Measurements from ENCODE around the gene LY6G6F.

The LY6G6F gene

DNA sequence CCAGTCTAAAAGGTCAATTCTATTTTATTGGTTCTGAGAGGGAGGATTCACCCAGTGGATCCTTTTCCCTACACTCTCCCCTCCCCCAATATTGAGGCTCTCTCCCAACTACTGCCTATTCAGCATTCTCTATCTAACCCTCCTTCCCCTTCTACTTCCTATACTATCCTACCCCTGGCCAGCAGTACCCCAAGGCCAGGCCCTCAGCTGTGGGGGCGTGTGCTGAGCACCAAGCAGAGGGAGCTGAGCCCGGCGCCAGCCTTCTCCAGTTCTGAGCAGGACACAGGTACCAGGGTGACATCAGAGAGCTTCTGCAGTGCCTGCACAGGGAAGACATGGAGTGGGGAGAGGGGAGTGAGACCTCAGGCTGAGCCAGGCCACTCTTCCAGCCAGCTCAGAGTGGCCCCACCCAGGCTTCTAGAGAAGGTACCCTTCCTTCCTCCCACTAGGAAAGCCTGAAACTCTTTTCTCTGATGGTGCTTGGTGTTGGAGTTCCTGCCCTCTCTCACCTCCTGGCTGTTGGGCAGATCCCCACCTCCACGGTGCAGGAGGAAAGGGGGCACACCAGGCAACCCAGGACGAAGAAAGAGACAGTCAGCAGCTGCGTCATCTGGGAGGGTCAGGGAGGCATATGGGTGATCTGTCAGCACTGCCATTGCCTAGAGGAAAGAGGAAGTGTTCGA lies 20.5 kb downstream of the LY6G6F start:
- DNase-seq: peak; percentile 54

DNA sequence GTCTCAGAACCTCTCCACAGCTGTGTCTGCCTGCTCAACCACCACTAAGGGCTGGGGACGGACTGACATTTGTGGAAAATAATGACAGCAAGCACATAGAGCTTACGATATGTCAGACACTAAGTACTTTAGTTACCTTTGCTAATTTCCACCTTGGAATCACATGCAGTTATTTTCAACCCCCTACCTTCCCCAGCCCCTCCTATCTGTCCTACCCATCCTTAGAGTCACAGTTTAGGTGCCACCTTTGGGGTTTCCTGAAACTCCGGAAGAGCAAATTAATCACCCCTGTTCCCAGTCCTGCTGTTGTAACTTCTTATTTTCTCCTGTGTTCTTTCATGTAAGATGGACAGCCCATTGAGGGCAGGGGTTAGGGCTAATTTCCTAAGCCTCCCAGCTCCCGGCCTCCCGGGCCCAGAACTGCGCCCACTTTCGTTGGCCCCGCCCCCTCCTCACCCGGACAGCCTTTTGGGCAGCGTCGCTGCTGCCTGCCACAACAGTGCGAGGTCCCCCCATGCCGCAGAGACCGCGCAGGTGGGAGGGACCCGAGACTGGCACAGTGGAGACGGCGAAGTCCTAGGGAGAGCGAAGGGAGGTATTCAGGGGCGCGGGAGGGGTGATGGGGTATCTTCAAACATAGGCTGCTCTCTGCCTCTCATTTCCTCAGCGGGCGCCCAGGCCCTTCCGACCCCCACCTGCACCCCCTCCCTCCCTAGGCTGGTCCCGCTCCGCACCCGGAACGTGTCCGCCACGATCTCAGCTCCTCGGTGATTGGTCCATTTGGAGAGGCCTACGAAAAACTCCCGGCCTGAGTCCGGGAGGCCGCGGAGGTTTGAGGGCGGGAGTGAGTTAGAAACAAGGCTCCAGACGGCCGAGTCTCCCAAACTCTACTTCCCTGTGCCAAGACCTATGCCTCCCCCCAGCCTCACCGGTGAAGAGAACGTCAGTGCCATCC lies 21.3 kb downstream of the LY6G6F start:
- no peak for DNase-seq

DNA sequence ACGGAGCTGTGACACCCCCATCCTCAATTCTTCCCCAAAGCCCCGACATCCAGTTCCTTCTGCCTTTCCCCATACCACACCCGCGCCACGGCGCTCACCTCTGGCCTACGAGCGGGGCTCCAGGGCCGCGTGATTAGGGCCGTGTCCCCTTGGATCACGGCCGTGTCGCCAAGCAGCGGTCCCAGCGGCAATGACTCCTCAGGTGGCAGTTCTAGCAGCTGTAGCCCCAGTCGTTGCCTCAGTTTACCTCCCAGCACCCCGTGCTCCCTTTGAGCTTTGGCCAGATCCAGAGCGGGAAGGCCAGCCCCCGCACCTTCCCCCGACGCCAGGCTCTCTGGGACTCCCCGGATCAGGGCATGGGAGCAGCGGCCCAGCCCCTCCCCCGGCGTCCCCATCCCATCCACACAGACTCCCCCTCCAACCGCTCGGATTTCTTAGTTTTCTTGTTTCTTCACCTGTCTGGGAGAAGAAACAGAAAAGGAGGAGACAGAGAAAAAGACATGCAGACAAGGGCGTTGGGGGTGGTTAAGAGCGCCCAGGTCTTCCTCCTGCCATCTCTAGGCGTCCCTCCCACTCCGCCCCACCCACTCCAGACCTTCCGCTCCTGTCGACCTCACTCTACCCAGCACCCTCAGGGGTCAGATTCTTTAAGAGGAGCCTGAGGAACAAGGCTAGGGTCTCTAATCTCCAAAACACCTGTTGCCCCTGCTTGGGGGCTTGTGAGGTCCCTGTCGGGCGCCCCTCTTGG lies 22.3 kb downstream of the LY6G6F start, which contains the start of gene DDAH2:
Gene DDAH2, minus strand, starts transcription at position 533 of the 748 bp plus-strand sequence. Its CDS starts 138 bp downstream, at position 395.
- DNase-seq: no peak

DNA sequence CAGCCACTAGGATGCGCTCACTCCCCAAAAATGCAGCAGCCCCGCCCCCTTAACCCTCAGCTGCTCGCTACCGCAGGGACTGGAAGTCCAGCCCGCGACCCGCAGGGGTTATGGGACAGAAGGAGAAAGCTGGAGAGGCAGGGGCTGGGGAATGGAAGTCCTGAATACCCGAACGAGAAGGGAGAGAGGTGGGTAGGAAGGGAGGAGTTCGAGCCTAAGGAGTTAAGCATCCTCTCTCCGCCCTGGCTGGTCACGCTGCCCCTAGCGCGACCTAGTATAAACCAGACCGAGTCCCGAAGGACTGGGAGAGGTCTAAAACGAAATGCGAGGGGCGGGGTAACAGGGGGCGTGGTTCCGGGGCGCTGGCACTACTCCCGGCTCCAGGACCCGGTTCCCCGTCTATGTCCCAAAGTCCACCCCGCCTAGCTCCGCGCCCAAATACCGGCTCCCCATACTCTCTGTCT lies 22.9 kb downstream of the LY6G6F start:
- peak; percentile 89 for DNase-seq

DNA sequence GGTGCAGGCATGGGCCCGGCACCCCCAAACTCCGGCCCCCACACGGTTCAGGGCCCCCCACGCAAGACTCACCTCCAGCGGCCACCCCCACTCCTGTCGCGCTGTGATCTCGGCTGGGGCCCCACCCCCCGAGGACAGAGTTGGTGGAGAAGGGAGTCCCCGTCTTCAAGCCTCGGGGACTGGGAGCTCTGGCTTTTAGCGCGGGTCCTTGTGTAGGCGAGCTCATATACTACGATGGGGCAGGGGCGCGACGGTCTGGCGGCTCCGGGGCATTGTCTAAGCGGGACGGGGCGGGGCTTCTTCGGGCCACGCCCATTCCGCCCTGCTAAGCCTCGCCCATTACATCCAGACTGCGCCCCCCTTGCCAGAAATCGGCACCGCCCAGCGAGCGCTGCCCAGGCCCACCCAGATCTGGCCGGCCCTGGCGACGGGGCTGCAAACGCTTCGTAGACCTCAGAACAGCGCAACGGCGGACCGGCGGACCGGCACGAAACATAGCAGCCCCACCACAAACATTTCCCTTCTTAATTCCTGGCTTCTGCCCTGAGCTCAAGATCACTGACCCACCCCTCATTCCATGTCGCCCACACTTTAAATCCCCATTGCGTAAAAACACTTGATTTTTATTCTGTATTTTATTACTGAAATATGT lies 23.4 kb downstream of the LY6G6F start:
- peak; percentile 74 for DNase-seq

DNA sequence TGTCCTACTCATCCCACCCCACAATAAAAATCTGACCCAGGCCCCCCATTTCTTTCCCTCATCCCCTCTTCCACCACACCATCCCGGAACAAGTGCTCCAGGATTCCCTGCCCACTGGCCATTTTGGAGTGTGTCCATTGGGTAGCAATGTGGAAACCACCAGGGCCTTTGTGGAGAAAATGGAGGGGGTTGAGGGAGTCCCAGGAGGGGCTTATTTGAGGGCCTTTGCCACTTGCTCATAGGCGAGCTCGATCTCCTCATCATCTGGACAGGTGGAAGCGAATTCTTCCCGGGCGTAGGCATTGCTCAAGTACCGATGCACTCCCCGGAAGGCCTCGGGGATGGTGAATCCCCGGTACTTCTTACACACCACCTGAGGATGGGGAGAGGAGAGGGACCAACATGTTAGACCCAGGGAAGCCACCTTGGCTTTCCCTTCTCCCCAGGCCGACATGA lies 24.0 kb downstream of the LY6G6F start:
- DNase-seq: no peak

DNA sequence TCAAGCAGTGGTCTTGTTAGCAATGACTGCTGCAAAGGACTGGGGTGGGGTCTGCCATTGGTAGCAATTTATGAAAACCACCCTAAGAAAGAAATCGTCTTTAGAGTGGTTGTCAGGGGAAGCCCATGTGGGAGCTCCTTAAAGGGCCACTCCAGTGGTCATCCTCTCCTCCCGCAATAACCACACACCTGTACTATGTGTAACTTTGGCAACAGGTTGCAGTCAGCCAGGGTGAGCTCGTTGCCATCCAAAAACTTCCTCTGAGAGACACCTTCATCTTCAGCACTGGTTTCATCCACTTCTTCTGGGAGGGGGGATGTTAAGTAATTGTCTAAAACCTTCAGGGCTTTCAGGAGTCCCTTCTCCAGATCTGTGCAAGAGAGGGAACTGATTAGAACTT lies 25.4 kb downstream of the LY6G6F start:
- no peak for DNase-seq

DNA sequence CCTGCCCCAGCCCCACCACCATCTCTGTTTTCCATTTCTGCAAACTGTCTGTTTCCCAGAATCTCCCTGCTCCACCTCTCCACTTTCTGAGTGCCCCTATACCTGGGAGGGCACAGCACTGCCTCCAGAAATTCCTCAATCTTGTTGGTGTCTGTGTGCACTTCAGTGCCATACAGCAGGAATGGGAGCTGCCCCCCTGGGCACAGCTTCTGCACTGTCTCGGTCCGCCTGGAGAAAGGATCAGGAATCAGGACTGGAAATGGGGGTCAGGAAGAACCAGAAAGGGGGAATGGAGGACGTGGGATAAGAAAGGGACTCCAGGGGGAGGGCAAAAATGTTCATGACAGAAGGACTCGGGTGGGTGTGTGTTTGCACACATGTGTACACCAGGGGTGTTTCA lies 27.1 kb downstream of the LY6G6F start:
- DNase-seq: no peak

DNA sequence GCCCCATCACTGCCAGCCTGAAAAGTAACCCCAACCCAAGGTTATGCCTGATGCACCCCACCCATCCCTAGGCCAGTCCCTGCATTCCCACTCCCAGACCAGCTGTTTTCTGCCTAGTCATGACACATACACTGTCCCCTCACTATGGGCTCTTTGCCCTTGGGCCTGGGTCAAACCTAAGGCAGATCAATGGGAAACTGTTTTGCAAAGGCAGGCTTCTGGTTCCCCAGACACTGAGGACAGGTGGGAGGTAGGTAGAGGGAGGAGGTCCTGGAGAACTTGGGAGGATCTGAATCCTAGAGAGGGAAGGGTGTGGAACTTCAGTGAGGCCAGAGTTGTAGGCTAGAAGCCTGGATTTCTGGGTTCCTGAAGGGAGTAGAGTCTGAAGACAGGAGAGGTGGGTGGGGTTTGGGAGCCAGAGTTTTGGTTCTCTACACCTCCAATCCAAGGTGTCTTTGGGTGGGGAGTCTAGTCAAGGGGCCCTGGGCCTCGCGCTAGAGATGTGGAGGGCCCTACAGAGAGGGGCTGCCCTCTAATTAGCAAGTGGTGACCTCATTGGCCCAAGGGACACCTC lies 27.7 kb downstream of the LY6G6F start:
- no peak for DNase-seq

DNA sequence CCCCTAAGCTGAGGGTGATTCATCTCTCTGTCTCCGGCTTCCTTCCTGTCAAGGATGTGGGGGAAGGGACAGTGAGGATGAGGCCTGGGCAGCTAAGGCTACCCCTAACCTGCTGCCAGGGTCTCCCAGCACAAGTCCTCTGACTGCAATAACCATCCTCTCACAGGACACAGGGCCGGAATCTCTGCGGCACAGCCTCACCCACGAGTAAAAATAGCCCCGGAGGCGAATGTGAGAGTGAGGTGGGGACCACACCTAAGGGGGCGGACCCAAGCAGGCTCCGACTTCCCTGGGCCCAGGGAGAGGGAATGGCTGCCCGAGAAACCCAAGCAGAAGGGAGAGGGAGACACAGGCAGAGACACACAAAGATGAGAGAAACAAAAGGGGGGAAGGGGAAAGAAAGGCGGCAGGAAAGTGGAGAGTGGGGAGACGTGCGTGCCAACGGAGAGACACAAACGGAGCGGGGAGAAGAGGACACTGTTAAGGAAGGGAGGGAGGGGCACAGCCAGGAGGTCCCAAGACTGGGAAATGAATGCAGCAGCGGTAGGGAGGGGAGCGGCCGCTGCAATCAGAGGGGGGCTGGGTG lies 28.2 kb downstream of the LY6G6F start:
- DNase-seq: peak; percentile 68

DNA sequence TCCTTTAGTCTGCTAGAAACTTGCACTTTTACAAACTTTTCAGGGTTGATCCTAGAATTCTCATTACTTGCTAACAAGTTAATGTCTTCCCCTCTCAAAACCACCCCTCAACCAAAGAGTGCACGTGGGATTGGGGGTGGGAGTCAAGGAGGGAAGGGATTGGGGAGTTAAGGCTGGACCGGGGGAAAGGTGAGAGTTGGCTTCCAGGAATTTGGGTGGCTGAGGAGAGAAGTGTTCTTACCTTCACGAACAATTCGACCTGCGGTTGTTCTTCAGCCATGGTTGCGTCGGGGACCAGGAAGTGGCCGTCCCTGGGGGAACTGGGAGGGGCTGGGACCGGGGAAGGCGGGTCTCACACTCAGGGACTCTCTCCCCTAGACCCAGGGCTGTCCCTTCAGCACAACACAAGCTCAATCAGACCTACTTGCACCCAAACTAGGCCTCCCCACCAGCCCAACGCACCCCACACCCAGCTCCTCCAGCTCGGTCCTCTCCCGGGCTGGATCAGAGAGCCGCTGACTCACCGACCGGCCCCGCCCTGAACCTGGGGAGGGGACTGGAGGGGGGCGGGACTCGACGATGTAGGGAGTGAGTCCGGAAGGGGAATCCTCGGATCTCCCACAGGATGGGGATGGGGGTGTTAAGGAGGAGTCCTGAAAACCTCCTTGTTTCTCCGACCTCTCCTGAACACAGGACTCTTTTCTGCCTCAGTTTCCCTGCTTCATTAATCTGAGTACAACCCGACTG lies 29.5 kb downstream of the LY6G6F start, which contains the start of gene CLIC1:
Gene CLIC1, minus strand, starts transcription at position 510 of the 747 bp plus-strand sequence. Its CDS starts 230 bp downstream, at position 280.
- peak; percentile 83 for DNase-seq

DNA sequence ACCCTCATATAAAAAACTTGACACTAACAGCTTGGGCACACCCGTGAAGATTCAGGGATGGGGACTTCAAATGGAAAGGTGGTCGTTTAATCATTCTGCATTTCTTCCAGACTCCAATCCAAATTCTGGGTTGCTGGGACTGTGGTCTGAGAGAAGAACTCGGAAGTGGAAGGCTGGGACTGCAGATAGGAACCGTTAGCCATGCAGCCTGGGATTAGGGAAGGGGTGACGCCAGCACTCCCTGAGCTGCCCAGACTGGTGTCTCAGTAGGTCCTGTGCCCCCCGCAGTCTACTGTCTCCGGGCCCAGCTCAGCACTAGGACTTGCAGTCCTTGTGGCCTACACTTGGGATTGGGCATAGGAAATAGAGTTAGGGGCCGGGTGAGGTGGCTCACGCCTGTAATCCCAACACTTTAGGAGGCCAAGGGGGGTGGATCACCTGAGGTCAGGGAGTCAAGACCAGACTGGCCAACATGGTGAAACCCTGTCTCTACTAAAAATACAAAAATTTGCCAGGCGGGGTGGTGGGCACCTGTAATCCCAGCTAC lies 30.2 kb downstream of the LY6G6F start:
- no peak for DNase-seq

DNA sequence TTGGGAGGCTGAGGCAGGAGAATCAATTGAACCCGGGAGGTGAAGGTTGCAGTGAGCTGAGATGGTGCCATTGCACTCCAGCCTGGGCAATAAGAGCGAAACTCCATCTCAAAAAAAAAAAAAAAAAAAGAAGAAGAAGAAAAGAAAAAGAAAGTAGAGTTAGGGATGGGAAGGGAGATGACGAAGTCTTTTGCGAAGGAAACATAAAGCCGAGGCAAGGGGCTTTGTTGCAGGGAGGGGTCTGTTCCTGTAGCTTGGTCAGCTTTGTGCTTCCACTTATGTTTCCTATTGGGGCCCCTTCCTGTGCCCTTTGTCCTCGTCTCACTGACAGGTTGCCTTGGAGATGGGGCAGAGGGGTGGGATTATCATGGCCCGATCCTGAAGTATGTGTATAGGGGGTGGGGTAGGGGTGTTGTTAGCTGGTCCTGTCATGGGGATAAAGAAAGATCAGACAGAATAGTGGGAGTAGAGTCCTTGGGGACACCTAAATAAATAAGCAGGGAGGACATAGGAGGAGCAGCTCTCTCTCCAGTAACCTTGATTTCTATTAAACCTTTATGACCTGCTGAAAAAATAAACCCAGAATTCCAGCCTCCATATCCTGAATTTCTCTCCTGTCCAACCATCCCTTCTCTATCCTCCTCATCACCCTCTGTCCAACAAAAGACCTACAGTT lies 30.8 kb downstream of the LY6G6F start:
- DNase-seq: no peak

DNA sequence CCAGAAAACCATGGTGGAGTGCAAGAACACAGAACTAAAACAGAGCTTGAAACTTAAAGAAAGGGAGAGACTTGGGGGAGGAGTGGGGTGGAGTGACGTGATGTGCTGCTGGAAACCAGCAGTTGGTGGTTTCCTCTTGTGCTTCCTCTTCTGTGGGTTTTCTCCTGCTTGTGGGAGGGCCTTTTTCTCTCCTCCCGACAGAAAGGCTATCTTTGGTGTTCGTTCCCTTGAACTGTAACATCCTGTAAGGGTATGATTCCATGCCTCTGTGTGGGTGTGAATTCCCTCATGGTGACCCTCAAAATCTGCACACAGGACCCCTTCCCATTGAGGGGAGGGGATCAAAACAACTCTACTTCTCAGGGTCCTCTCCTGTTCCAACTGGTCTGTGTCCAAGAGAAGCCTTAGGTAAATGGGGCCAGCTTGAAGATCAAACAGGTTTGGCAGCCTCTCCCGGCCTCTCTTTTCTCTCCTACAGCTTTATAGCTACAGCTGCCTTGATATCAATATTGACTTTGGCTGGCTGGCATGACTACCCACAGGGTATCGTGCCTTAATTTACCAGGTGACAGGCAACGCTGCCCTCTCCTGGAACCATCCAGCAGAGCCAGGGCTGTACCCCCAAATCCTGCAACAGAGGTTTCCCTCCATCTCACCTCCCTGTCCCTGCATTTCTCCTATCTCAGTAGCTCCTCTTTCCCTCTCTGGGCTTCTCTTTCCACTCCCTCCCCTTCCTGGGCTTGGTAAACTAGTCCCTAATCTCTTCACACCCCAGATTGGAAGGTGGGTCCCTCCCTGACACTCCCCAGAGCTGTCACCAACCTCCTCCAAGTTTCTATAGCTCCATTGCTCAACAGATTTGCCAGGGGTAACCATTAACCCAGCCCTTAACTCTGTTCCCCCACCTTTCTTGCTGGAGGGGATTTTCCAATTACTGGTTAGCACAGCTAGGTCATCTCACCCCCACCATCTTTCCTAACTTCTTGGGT lies 31.6 kb downstream of the LY6G6F start:
- DNase-seq: peak; percentile 75

DNA sequence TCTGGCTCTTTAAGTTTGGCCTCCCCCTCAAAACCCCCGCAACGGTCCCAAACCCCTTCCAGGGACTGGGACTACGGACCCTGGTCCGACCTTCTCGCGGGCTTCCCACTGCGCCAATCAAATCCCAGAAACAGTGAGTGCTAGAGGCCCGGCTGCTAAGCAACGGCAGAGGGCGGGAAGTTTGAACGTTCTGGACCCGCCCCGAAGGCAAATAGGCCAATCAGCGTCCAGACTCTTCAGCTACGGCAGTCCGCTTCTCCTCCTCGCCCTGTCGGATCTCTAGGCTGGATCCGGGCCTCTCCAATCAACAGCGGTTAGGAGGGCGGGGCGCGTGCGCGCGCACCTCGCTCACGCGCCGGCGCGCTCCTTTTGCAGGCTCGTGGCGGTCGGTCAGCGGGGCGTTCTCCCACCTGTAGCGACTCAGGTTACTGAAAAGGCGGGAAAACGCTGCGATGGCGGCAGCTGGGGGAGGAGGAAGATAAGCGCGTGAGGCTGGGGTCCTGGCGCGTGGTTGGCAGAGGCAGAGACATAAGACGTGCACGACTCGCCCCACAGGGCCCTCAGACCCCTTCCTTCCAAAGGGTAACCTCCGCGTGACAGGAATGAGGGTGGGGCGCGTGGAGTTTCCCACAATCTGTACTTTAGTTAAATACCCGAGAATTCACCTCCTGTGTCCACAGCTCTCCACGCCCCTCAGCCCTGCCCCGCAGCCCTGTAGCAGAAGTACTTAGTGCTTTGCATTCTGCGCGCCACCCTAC lies 33.2 kb downstream of the LY6G6F start, which contains the start of gene MSH5:
Gene MSH5, plus strand, starts transcription at position 367 of the 758 bp plus-strand sequence. CDS start 462 bp downstream, outside the sequence.
- DNase-seq: peak; percentile 96

DNA sequence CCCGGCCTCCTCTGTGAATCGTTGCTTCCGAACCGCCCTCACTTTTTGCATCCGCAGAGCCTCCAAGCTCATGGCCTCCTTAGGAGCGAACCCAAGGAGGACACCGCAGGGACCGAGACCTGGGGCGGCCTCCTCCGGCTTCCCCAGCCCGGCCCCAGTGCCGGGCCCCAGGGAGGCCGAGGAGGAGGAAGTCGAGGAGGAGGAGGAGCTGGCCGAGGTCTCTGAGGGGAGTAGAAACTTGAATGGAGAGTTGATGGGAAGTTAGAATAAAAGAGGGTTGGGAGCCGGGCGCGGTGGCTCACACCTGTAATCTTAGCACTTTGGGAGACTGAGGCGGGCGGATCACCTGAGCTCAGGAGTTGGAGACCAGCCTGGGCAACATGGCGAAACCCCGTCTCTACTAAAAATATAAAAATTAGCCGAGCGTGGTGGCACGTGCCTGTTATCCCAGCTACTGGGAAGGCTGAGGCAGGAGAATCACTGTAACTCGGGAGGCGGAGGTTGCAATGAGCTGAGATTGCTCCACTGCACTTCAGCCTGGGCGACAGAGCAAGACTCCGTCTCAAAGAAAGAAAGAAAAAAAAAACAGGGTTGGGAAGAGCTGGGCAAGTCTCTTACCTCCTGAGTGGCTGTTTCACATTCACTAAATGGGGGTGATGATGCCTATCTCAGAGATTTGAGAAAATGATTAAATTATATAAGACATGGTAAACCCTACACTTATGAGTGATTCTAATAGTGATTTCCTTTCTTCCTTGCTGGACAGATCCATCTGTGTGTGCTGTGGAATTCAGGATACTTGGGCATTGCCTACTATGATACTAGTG lies 33.9 kb downstream of the LY6G6F start:
- DNase-seq: no peak

DNA sequence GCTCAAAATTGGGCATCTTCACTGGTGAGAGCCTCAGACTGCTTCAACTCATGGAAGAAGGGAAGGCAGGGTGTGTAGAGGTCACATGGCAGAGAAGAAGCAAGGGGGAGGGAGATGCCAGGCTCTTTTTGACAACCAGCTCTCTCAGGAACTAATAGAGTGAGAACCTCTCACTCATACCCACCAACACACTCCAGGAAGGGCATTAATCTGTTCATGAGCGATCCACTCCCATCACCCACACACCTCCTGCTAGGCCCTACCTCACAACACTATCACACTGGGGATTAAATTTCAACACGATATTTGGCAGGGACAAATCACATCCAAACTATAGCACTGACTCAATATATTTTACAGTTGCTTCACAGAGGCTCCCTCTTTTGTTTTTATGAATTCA lies 35.1 kb downstream of the LY6G6F start:
- no peak for DNase-seq
